Mammary epithelial cell (primary cell): Measurements from ENCODE around the gene ADCY4.

Source experiments
- EZH2 ChIP-seq: IDR thresholded peaks from 2 replicates; pipeline ENCODE4 v1.6.1; 2012; ENCODE audit warnings: low read length, inconsistent platforms, borderline replicate concordance
- TF ChIP-seq, protein P1 (sequence below), 2 donors: IDR thresholded peaks in 1 of 2; conservative IDR thresholded peaks in 1 of 2; 2 replicates each; pipeline ENCODE4 v1.5.1; 2011 to 2012; ENCODE audit warnings: inconsistent platforms in 2 of 2, low read length in 2 of 2, mild to moderate bottlenecking in 2 of 2, control low read depth in 1 of 2, low read depth in 1 of 2; ENCODE audit not compliant: insufficient read depth in 1 of 2; ENCODE audit errors: extremely low read depth in 1 of 2

DNA sequence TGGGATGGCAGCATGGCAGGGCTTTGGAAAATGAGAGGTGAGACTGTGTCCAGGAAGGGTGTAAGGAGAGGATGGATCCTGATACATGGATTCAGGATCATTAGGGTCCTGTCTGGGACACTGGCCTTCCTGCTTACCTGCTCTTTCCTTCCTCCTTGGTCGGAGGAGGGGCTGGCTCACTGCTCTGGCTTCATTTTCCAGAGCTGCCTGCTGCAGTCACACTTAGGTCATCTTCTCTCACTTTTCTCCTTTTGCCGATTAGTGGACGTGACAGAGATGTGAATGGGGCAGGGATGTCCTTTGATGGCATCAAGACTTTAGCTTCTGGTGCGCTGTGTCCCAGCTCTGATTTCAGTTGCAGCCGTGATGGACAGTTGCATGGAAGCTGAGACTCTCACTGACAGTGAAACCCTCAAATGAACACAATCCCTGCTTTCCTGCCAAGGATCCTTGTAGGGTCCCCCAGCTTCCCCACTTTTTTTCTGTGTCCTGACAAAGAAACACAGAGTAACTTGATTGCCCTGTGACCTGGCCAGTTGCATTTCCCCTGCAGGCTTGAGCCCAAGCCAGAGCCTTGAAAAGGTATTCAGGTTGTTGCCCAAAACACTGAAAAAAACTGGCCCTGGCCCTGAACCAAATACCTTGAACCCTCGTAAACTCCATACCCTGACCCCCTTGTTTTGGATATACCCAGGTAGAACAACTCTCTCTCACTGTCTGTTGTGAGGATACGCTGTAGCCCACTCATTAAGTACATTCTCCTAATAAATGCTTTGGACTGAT is 26.3 kb downstream of the ADCY4 start:
- TF ChIP-seq, protein P1, sequence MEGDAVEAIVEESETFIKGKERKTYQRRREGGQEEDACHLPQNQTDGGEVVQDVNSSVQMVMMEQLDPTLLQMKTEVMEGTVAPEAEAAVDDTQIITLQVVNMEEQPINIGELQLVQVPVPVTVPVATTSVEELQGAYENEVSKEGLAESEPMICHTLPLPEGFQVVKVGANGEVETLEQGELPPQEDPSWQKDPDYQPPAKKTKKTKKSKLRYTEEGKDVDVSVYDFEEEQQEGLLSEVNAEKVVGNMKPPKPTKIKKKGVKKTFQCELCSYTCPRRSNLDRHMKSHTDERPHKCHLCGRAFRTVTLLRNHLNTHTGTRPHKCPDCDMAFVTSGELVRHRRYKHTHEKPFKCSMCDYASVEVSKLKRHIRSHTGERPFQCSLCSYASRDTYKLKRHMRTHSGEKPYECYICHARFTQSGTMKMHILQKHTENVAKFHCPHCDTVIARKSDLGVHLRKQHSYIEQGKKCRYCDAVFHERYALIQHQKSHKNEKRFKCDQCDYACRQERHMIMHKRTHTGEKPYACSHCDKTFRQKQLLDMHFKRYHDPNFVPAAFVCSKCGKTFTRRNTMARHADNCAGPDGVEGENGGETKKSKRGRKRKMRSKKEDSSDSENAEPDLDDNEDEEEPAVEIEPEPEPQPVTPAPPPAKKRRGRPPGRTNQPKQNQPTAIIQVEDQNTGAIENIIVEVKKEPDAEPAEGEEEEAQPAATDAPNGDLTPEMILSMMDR (conservative IDR thresholded peaks at IDR 0.05 in 1 of 2, IDR thresholded peaks at IDR 0.05 in 1 of 2; ENCODE audit: extremely low read depth in 1 of 2, insufficient read depth in 1 of 2, low read depth in 1 of 2, low read length in 2 of 2), result no peak
- TF ChIP-seq EZH2, result no peak
